GM23338 (cell line): ENCODE data around the gene ACSL6. TPM values are rescaled to one million over a fixed set of nuclear protein-coding genes. Genes with fewer than 3 reads are reported as not detected.

ENCODE experiments used
- ATAC-seq: fragments of 200-7000 bp; cut with Tn5 transposase; 3 replicates; pipeline ENCODE4 v1.9.1; 2020
- DNase-seq: peaks from one replicate; pipeline ENCODE4 v3.0.0-alpha.2; 2015; ENCODE audit warnings: low spot score
- H2AFZ ChIP-seq: fragments of 200-600 bp; sonication (generic); 2 replicates; pipeline ENCODE4 v1.8.0; 2016; ENCODE audit warnings: antibody characterized with exemption, mild to moderate bottlenecking, moderate library complexity
- H3F3A ChIP-seq: fragments of 200-600 bp; sonication (generic); replicated peaks from 2 replicates; pipeline ENCODE4 v1.8.0; 2017; ENCODE audit warnings: antibody characterized with exemption, mixed run types, low read depth
- H3K27ac ChIP-seq: fragments of 200-600 bp; sonication (generic); 2 replicates; pipeline ENCODE4 v1.6.1; 2016; ENCODE audit warnings: low read depth
- H3K27me3 ChIP-seq: fragments of 200-600 bp; sonication (generic); 2 replicates; pipeline ENCODE4 v1.8.0; 2016; ENCODE audit warnings: mild to moderate bottlenecking, mixed run types, moderate library complexity; ENCODE audit not compliant: insufficient read depth
- H3K36me3 ChIP-seq: fragments of 200-600 bp; sonication (generic); 2 replicates; pipeline ENCODE4 v1.8.0; 2016; ENCODE audit warnings: mild to moderate bottlenecking; ENCODE audit not compliant: insufficient read depth
- H3K4me1 ChIP-seq: fragments of 200-600 bp; sonication (generic); 2 replicates; pipeline ENCODE4 v1.8.0; 2016; ENCODE audit warnings: mild to moderate bottlenecking, moderate library complexity; ENCODE audit not compliant: insufficient read depth
- H3K4me2 ChIP-seq: fragments of 200-600 bp; sonication (generic); 2 replicates; pipeline ENCODE4 v1.7.1; 2017; ENCODE audit warnings: mixed run types
- H3K4me3 ChIP-seq: fragments of 200-600 bp; sonication (generic); 2 replicates; pipeline ENCODE4 v1.6.1; 2016; ENCODE audit warnings: mixed run types
- H3K79me2 ChIP-seq: fragments of 200-600 bp; sonication (generic); replicated peaks from 2 replicates; pipeline ENCODE4 v1.8.0; 2017; ENCODE audit warnings: mild to moderate bottlenecking; ENCODE audit not compliant: insufficient read depth
- H3K9me2 ChIP-seq: fragments of 200-600 bp; sonication (generic); 2 replicates; pipeline ENCODE4 v1.8.0; 2017; ENCODE audit not compliant: insufficient read depth
- H4K20me1 ChIP-seq: fragments of 200-600 bp; sonication (generic); replicated peaks from 2 replicates; pipeline ENCODE4 v1.8.0; 2017; ENCODE audit warnings: mild to moderate bottlenecking; ENCODE audit not compliant: insufficient read depth
- H3K27ac Mint-ChIP-seq: 2 replicates; pipeline ENCODE4 v1.8.0; 2020; ENCODE audit warnings: inconsistent platforms, mild to moderate bottlenecking, moderate library complexity, mixed read lengths
- H3K27me3 Mint-ChIP-seq: 3 replicates; pipeline ENCODE4 v1.8.0; 2022; ENCODE audit warnings: low read depth, mild to moderate bottlenecking, moderate library complexity, mixed read lengths, inconsistent platforms; ENCODE audit not compliant: insufficient read depth, poor library complexity
- H3K36me3 Mint-ChIP-seq: 3 replicates; pipeline ENCODE4 v1.8.0; 2021; ENCODE audit warnings: low read depth, mild to moderate bottlenecking, inconsistent platforms, moderate library complexity, mixed read lengths
- H3K4me1 Mint-ChIP-seq: 3 replicates; pipeline ENCODE4 v1.8.0; 2020; ENCODE audit warnings: mild to moderate bottlenecking, inconsistent platforms, mixed read lengths
- H3K4me3 Mint-ChIP-seq: 3 replicates; pipeline ENCODE4 v1.8.0; 2021; ENCODE audit warnings: moderate library complexity, mild to moderate bottlenecking, inconsistent platforms, mixed read lengths
- H3K9me3 Mint-ChIP-seq: 3 replicates; pipeline ENCODE4 v1.8.0; 2020; ENCODE audit warnings: moderate library complexity, mild to moderate bottlenecking, inconsistent platforms, mixed read lengths
- CTCF ChIP-seq, 2 experiments: fragments of 200-600 bp in 1 of 2; sonication (generic) in 1 of 2; conservative IDR thresholded peaks; 2 replicates each; pipeline versions ENCODE4 v1.5.1 to v1.6.1; 2016 to 2017; ENCODE audit warnings: antibody characterized with exemption in 2 of 2, low read depth in 2 of 2, mild to moderate bottlenecking in 2 of 2, moderate library complexity in 1 of 2
- ETS1 ChIP-seq: IDR thresholded peaks from 2 replicates; pipeline ENCODE4 v1.6.1; 2016; ENCODE audit warnings: antibody characterized with exemption
- EZH2 ChIP-seq: fragments of 200-600 bp; sonication (generic); IDR thresholded peaks from one replicate; pipeline ENCODE4 v1.8.0; 2017; ENCODE audit warnings: antibody characterized with exemption, mild to moderate bottlenecking, low read depth; ENCODE audit not compliant: unreplicated experiment
- EZH2phosphoT487 ChIP-seq: fragments of 200-600 bp; sonication (generic); IDR thresholded peaks from one replicate; pipeline ENCODE4 v1.8.1; 2018; ENCODE audit warnings: antibody characterized with exemption; ENCODE audit not compliant: unreplicated experiment
- JUNB ChIP-seq: IDR thresholded peaks from one replicate; pipeline ENCODE4 v1.6.1; 2016; ENCODE audit warnings: antibody characterized with exemption; ENCODE audit not compliant: unreplicated experiment
- POLR2AphosphoS5 ChIP-seq: IDR thresholded peaks from 2 replicates; pipeline ENCODE4 v1.6.1; 2016; ENCODE audit warnings: antibody characterized with exemption, low read depth
- REST ChIP-seq: IDR thresholded peaks from one replicate; pipeline ENCODE4 v1.6.1; 2018; ENCODE audit warnings: antibody characterized with exemption; ENCODE audit not compliant: unreplicated experiment
- STAT1 ChIP-seq: IDR thresholded peaks from one replicate; pipeline ENCODE4 v1.6.1; 2016; ENCODE audit warnings: antibody characterized with exemption; ENCODE audit not compliant: unreplicated experiment
- ZNF114 ChIP-seq: fragments of 250-450 bp; sonication (Bioruptor Pico); IDR thresholded peaks from 2 replicates; pipeline ENCODE4 v1.5.0; 2020; ENCODE audit warnings: mild to moderate bottlenecking, moderate library complexity
- ZNF331 ChIP-seq: fragments of 250-450 bp; sonication (Bioruptor Pico); IDR thresholded peaks from 2 replicates; pipeline ENCODE4 v1.5.0; 2020; ENCODE audit warnings: low read depth, mild to moderate bottlenecking, moderate library complexity
- ZNF462 ChIP-seq: fragments of 250-450 bp; sonication (Bioruptor Pico); IDR thresholded peaks from 2 replicates; pipeline ENCODE4 v1.5.0; 2020; ENCODE audit warnings: mild to moderate bottlenecking, moderate library complexity
- polyA plus RNA-seq: library from polyadenylated mRNA; unstranded; fragments of >200 nt; fragmentation: Nextera tagmentation; extraction: Ambion mirVana; gene quantifications from 2 replicates; pipeline ENCODE4 v1.2.1, GENCODE V29; 2016
- total RNA-seq: library from RNA; depleted of rRNA; stranded (reverse); fragments of >200 nt; shearing (Covaris generic); gene quantifications from 2 replicates; pipeline ENCODE4 v1.2.3, GENCODE V29; 2014

ACSL6 gene
- total and polyA plus RNA-seq, 2 experiments from 2014 or later: 0.76 to 3.6 TPM

GRCh38 chr5:131966551-131966950, 44.9 kb downstream of the ACSL6 start (continued):
- no peak for TF ChIP-seq ZNF462 (CRISPR knock-in tag)
- TF ChIP-seq JUNB: no peak
- no peak for TF ChIP-seq EZH2phosphoT487
- TF ChIP-seq REST: no peak
- TF ChIP-seq STAT1: no peak

GRCh38 chr5:131965826-131966415, 45.5 kb downstream of the ACSL6 start:
- H3K9me2 ChIP-seq: 0 out of 2 replicates have a peak, but pooled peaks cover 5% of the 10 kb centered on the region
- no peak overlapping the region for H3K27ac Mint-ChIP-seq
- DNase-seq (no peak), ATAC-seq (no peak)
- H3K4me3 ChIP-seq: no peak overlapping the region
- no peaks in the 10 kb centered on the region for H3K36me3 Mint-ChIP-seq
- H3K4me1 ChIP-seq: no peaks in the 10 kb centered on the region
- H3K79me2 ChIP-seq: no peaks in the 10 kb centered on the region
- H3F3A ChIP-seq: no peaks in the 10 kb centered on the region
- no peaks in the 10 kb centered on the region; the same call in 2 of the 3 replicates for H3K9me3 Mint-ChIP-seq
- no peak overlapping the region for H3K4me2 ChIP-seq
- H3K4me3 Mint-ChIP-seq: no peak overlapping the region
- no peak overlapping the region for H3K27ac ChIP-seq
- H3K36me3 ChIP-seq: no peaks in the 10 kb centered on the region
- no peak overlapping the region for H2AFZ ChIP-seq
- H3K27me3 Mint-ChIP-seq: peaks cover 10% of the 10 kb centered on the region
- H4K20me1 ChIP-seq: no peaks in the 10 kb centered on the region
- H3K27me3 ChIP-seq: no peaks in the 10 kb centered on the region
- no peaks in the 10 kb centered on the region for H3K4me1 Mint-ChIP-seq
- TF ChIP-seq STAT1: no peak
- TF ChIP-seq ZNF114 (CRISPR knock-in tag): no peak
- no peak for TF ChIP-seq EZH2
- TF ChIP-seq EZH2phosphoT487: no peak
- TF ChIP-seq ETS1: no peak
- TF ChIP-seq CTCF (conservative IDR thresholded peaks at IDR 0.05; ENCODE audit: low read depth in 2 of 2): no peak
- no peak for TF ChIP-seq JUNB
- no peak for TF ChIP-seq POLR2AphosphoS5
- no peak for TF ChIP-seq ZNF331
